ENCODE results near the gene NTM. TPM values are rescaled to one million over a fixed set of nuclear protein-coding genes. Genes with fewer than 3 reads are reported as not detected.

Gene NTM
- total and polyA plus RNA-seq, 2 of the 8 experiments (the other 6 are each of a cell fraction or from before 2014, with no cell fraction given) = 13.4 to 20.0 TPM

DNA sequence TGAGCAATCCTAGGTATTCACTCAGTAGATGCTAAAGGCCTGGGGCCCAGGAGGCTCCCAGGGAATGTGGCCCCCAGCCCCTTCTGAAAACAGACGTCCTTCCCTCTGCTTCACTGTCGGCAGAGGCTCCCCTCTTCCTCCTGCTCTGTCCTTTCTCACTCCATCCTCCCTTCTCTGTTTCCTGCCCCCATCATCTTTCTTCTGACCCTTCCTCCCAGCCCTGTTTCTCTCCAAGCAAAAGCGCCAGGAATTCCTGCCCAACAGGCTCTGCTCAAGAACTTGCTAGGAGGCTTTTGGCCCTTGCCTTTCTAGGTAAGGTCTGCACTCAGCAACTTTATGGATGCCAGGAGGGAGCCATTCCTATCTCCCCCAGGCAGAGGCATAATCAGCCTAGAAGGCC lies 300.5 kb downstream of the NTM start:
- Histone ChIP-seq H4K91ac (replicated peaks; ENCODE audit: insufficient read length, low read length) (no peak overlapping the region), H4K8ac (ENCODE audit: extremely low read depth, insufficient read depth, low read length) (no peak overlapping the region), H3K27me3 (replicated peaks in 1 of 4; ENCODE audit: control insufficient read depth in 3 of 4, extremely low read depth in 1 of 4, insufficient read depth in 3 of 4, low read length in 3 of 4) (no peaks in the 10 kb centered on the region; a peak in 1 of 7 replicates), H2AK5ac (ENCODE audit: low read depth, low read length) (0 out of 2 replicates have a peak overlapping the region, but pooled peaks have one; percentile 26), H2BK20ac (ENCODE audit: low read length) (no peak overlapping the region), H3K4me1 (replicated peaks in 1 of 4; ENCODE audit: control insufficient read depth in 3 of 4, insufficient read depth in 4 of 4, low read length in 3 of 4) (peaks cover 0 to 2% (median under 1%) of the 10 kb centered on the region in 4 experiments; a peak in 3 of 7 replicates), H2BK5ac (ENCODE audit: low read depth, low read length) (peak overlapping the region; percentile 42; the same call in 1 of the 2 replicates), H2BK12ac (ENCODE audit: low read depth, low read length) (peak overlapping the region; percentile 63; the same call in 1 of the 2 replicates), H2BK15ac (ENCODE audit: low read length) (peak overlapping the region; percentile 97; the same call in 1 of the 2 replicates), H3K79me2 (ENCODE audit: control insufficient read depth in 1 of 2, insufficient read depth in 2 of 2, low read length in 2 of 2) (no peaks in the 10 kb centered on the region), H3K14ac (ENCODE audit: insufficient read length) (no peak overlapping the region), H3K23me2 (ENCODE audit: low read depth, low read length) (no peaks in the 10 kb centered on the region), H3K9ac (replicated peaks in 1 of 4; ENCODE audit: extremely low read depth in 1 of 4, low read depth in 3 of 4, low read length in 3 of 4) (no peak overlapping the region), H3K4ac (replicated peaks; ENCODE audit: insufficient read length, low read depth, low read length) (no peak overlapping the region), H4K5ac (ENCODE audit: insufficient read length, low read depth, low read length) (no peak overlapping the region), H3K27ac (ENCODE audit: low read depth, low read length) (no peak overlapping the region), H2BK120ac (replicated peaks; ENCODE audit: low read depth, low read length) (no peak overlapping the region), H3K4me2 (ENCODE audit: insufficient read depth in 1 of 2, low read depth in 2 of 2, low read length in 2 of 2) (no peak overlapping the region), H3K18ac (ENCODE audit: extremely low read depth, low read length) (no peak overlapping the region), H3K79me1 (ENCODE audit: low read depth, low read length) (no peaks in the 10 kb centered on the region), H3K23ac (ENCODE audit: insufficient read length) (no peak overlapping the region), H4K20me1 (replicated peaks in 1 of 2; ENCODE audit: control insufficient read depth in 1 of 2, insufficient read depth in 2 of 2, low read length in 2 of 2) (peaks cover 0 to 2% of the 10 kb centered on the region in 2 experiments), H3K36me3 (ENCODE audit: control insufficient read depth in 2 of 4, insufficient read depth in 4 of 4, low read length in 3 of 4) (no peaks in the 10 kb centered on the region), H3K56ac (replicated peaks; ENCODE audit: insufficient read length, low read depth, low read length) (no peak overlapping the region), H3K4me3 (ENCODE audit: extremely low read depth in 1 of 4, insufficient read depth in 2 of 4, low read depth in 3 of 4, low read length in 4 of 4) (no peak overlapping the region), H3K9me3 (ENCODE audit: insufficient read depth in 2 of 2, low read depth in 1 of 2, low read length in 1 of 2) (no peaks in the 10 kb centered on the region), H2AFZ (ENCODE audit: low read length) (no peak overlapping the region)
- DNase-seq (ENCODE audit: low read depth in 1 of 2, low spot score in 2 of 2) (no peak), FAIRE-seq (no peak)
- POLR2A ChIA-PET (ENCODE audit: partially characterized antibody) = interaction anchor here (1.5 kb wide), 1 partner anchor 14 kb away, joined by 3 read pairs; no protein-coding TSS in a partner anchor
- CTCF ChIA-PET (ENCODE audit: partially characterized antibody) = interaction anchor here (0.6 to 31.3 kb wide), 20 partner anchors 12 to 607 kb away, joined by 3 to 1023 read pairs (median 4); no protein-coding TSS in a partner anchor
- 69% methylated on average over 3 of the region's 3 CpGs; no CpG with 5 or more reads in 1 of the 2 experiments for WGBS, 2 experiments (ENCODE audit: extremely low coverage in 1 of 2, insufficient coverage in 1 of 2, insufficient read length in 1 of 2, insufficient replicate concordance in 2 of 2, low coverage in 1 of 2, low lambda C conversion rate in 2 of 2, missing lambda C conversion rate in 1 of 2)
- TF ChIP-seq KDM5A (IDR thresholded peaks at IDR 0.05; ENCODE audit: low read length) = no peak
- TF ChIP-seq, protein P1, sequence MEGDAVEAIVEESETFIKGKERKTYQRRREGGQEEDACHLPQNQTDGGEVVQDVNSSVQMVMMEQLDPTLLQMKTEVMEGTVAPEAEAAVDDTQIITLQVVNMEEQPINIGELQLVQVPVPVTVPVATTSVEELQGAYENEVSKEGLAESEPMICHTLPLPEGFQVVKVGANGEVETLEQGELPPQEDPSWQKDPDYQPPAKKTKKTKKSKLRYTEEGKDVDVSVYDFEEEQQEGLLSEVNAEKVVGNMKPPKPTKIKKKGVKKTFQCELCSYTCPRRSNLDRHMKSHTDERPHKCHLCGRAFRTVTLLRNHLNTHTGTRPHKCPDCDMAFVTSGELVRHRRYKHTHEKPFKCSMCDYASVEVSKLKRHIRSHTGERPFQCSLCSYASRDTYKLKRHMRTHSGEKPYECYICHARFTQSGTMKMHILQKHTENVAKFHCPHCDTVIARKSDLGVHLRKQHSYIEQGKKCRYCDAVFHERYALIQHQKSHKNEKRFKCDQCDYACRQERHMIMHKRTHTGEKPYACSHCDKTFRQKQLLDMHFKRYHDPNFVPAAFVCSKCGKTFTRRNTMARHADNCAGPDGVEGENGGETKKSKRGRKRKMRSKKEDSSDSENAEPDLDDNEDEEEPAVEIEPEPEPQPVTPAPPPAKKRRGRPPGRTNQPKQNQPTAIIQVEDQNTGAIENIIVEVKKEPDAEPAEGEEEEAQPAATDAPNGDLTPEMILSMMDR (IDR thresholded peaks at IDR 0.05; ENCODE audit: control extremely low read depth in 1 of 3, insufficient read depth in 1 of 3, low read depth in 1 of 3, low read length in 3 of 3) = 0 out of 4 replicates have a peak, but pooled peaks of 1 of the 3 experiments have one; percentile 12
